ENCODE data around the gene MRPS6.

The MRPS6 gene

DNA sequence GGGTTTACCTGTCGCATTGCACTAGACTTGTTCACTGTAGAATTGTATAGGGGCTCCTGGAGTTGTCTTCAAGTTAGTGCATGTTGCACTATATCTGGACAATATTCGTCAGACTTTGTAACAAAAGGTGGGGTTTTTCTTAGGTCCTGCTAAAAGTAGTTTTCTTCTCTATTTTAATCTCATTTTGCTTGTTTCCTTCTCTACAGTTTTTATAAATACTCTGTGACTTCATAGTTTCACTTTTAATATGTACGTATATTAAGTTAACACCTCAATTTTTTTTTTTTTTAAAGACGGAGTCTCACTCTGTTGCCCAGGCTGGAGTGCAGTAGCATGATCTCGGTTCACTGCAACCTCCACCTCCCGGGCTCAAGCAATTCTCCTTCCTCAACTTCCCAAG is 26.5 kb upstream of the MRPS6 start:
- no peak overlapping the region for H3K4me2 ChIP-seq (ENCODE audit: insufficient read depth, low read length)

DNA sequence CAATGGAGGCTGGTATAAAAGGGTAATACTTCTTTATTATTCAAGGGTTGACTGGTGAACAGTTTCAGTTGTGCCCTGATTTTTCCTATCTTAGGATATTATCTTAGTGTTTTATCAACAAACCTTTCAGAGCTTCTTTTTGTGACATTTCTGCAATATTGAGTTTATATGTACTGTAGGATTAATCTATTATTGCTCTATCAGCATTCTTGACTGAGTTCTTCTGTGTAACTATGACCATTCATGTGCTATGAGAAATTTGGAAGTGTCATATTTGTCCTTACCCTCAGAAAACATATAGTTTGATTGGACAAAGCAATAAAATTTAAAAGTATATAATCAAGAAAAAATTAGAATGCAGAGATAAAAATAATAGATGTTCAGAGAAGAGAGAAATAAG is 25.5 kb upstream of the MRPS6 start:
- Histone ChIP-seq H3K4me2 (ENCODE audit: insufficient read depth, low read length) (no peak overlapping the region), H3K27me3 (ENCODE audit: insufficient read depth, low read length, poor library complexity) (no peaks in the 10 kb centered on the region), H4K20me1 (ENCODE audit: insufficient read depth, low read length) (no peaks in the 10 kb centered on the region), H3K9me3 (ENCODE audit: insufficient read depth, low read length, severe bottlenecking) (no peaks in the 10 kb centered on the region), H3K36me3 (ENCODE audit: insufficient read depth, low read length) (no peaks in the 10 kb centered on the region), H3K4me1 (ENCODE audit: insufficient read depth, low read length) (no peaks in the 10 kb centered on the region), H3K9ac (ENCODE audit: low read depth, low read length) (no peak overlapping the region), H2AFZ (ENCODE audit: low read depth, low read length) (no peak overlapping the region), H3K79me2 (ENCODE audit: insufficient read depth, low read length) (no peaks in the 10 kb centered on the region), H3K4me3 (ENCODE audit: low read depth in 1 of 2, low read length in 2 of 2) (no peak overlapping the region), H3K27ac (ENCODE audit: low read length) (no peak overlapping the region)
- TF ChIP-seq, protein P1, sequence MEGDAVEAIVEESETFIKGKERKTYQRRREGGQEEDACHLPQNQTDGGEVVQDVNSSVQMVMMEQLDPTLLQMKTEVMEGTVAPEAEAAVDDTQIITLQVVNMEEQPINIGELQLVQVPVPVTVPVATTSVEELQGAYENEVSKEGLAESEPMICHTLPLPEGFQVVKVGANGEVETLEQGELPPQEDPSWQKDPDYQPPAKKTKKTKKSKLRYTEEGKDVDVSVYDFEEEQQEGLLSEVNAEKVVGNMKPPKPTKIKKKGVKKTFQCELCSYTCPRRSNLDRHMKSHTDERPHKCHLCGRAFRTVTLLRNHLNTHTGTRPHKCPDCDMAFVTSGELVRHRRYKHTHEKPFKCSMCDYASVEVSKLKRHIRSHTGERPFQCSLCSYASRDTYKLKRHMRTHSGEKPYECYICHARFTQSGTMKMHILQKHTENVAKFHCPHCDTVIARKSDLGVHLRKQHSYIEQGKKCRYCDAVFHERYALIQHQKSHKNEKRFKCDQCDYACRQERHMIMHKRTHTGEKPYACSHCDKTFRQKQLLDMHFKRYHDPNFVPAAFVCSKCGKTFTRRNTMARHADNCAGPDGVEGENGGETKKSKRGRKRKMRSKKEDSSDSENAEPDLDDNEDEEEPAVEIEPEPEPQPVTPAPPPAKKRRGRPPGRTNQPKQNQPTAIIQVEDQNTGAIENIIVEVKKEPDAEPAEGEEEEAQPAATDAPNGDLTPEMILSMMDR (IDR thresholded peaks at IDR 0.05; ENCODE audit: borderline replicate concordance, extremely low read depth, low read length, poor library complexity, severe bottlenecking), result no peak
- no peak for TF ChIP-seq EZH2 (IDR thresholded peaks at IDR 0.05; ENCODE audit: borderline replicate concordance, low read depth, low read length, severe bottlenecking)
- no peak for ATAC-seq (ENCODE audit: insufficient read depth, low read depth)
- no peak for DNase-seq

More for the DNA sequence above, 26.5 kb upstream of the MRPS6 start:
- Histone ChIP-seq H3K4me1 (ENCODE audit: insufficient read depth, low read length) (no peaks in the 10 kb centered on the region), H3K4me3 (ENCODE audit: low read depth in 1 of 2, low read length in 2 of 2) (no peak overlapping the region), H2AFZ (ENCODE audit: low read depth, low read length) (no peak overlapping the region), H3K9me3 (ENCODE audit: insufficient read depth, low read length, severe bottlenecking) (no peaks in the 10 kb centered on the region), H3K27ac (ENCODE audit: low read length) (no peak overlapping the region), H3K36me3 (ENCODE audit: insufficient read depth, low read length) (no peaks in the 10 kb centered on the region), H3K27me3 (ENCODE audit: insufficient read depth, low read length, poor library complexity) (no peaks in the 10 kb centered on the region), H3K9ac (ENCODE audit: low read depth, low read length) (no peak overlapping the region), H3K79me2 (ENCODE audit: insufficient read depth, low read length) (no peaks in the 10 kb centered on the region), H4K20me1 (ENCODE audit: insufficient read depth, low read length) (no peaks in the 10 kb centered on the region)
- TF ChIP-seq, protein P1 (IDR thresholded peaks at IDR 0.05; ENCODE audit: borderline replicate concordance, extremely low read depth, low read length, poor library complexity, severe bottlenecking), result no peak
- no peak for TF ChIP-seq EZH2 (IDR thresholded peaks at IDR 0.05; ENCODE audit: borderline replicate concordance, low read depth, low read length, severe bottlenecking)
- ATAC-seq (ENCODE audit: insufficient read depth, low read depth) (no peak), DNase-seq (no peak)

DNA sequence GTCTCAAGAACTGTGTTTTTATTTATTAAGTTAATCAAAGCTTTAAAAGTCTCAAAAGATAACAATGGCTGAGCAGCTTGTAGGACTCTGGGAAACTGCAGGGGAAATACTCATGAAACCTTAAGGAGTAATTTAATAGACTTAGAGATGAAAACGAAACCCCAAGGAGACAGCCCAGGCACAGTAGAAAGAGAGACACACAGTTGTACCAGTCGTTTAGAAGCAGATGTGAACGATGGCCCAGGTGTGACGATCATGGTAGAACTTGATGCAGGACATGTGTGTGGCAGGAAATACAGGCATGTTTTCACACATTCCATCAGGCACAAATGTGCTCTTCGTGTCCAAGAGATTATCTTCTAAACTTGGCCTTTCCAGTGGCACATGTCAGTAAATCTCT is 21.2 kb upstream of the MRPS6 start:
- no peaks in the 10 kb centered on the region for H3K27me3 ChIP-seq (ENCODE audit: insufficient read depth, low read length, poor library complexity)
- no peaks in the 10 kb centered on the region for H3K79me2 ChIP-seq (ENCODE audit: insufficient read depth, low read length)
- H3K4me2 ChIP-seq (ENCODE audit: insufficient read depth, low read length), result no peak overlapping the region
- TF ChIP-seq, protein P1 (IDR thresholded peaks at IDR 0.05; ENCODE audit: borderline replicate concordance, extremely low read depth, low read length, poor library complexity, severe bottlenecking), result no peak
- no peak for TF ChIP-seq EZH2 (IDR thresholded peaks at IDR 0.05; ENCODE audit: borderline replicate concordance, low read depth, low read length, severe bottlenecking)
- no peak; the same call in 2 of the 3 replicates for ATAC-seq (ENCODE audit: insufficient read depth, low read depth)
- peak overlapping the region; percentile 38; the same call in 1 of the 2 replicates for H2AFZ ChIP-seq (ENCODE audit: low read depth, low read length)
- H4K20me1 ChIP-seq (ENCODE audit: insufficient read depth, low read length), result no peaks in the 10 kb centered on the region
- no peak overlapping the region for H3K4me3 ChIP-seq (ENCODE audit: low read depth in 1 of 2, low read length in 2 of 2)
- H3K9me3 ChIP-seq (ENCODE audit: insufficient read depth, low read length, severe bottlenecking), result no peaks in the 10 kb centered on the region
- no peak for DNase-seq
- H3K36me3 ChIP-seq (ENCODE audit: insufficient read depth, low read length), result no peaks in the 10 kb centered on the region
- H3K4me1 ChIP-seq (ENCODE audit: insufficient read depth, low read length), result no peaks in the 10 kb centered on the region
- H3K27ac ChIP-seq (ENCODE audit: low read length), result no peak overlapping the region
- no peak overlapping the region for H3K9ac ChIP-seq (ENCODE audit: low read depth, low read length)

DNA sequence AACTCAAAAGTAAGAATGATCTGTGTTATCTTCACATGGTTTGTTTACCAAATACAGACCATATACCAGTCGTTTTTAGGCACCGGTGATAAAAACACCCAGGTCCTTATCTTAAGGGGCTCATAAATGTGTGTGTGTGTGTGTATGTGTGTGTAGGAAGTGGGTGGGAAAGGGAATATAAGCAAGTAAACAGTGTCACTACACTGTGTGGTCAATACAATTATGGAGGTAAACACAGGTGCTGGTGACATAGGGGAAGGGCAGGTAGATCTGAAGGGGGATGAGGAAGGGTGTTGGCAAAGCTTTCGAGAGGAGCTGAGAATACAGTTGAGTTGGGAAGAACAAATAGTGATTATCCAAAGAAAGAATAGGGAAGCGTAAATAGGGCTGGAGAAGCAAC is 19.1 kb upstream of the MRPS6 start:
- Histone ChIP-seq H3K27me3 (ENCODE audit: insufficient read depth, low read length, poor library complexity) (no peaks in the 10 kb centered on the region), H3K36me3 (ENCODE audit: insufficient read depth, low read length) (no peaks in the 10 kb centered on the region), H3K4me1 (ENCODE audit: insufficient read depth, low read length) (no peaks in the 10 kb centered on the region), H3K79me2 (ENCODE audit: insufficient read depth, low read length) (no peaks in the 10 kb centered on the region), H3K9me3 (ENCODE audit: insufficient read depth, low read length, severe bottlenecking) (no peaks in the 10 kb centered on the region), H3K4me3 (ENCODE audit: low read depth in 1 of 2, low read length in 2 of 2) (no peak overlapping the region), H3K4me2 (ENCODE audit: insufficient read depth, low read length) (no peak overlapping the region), H4K20me1 (ENCODE audit: insufficient read depth, low read length) (no peaks in the 10 kb centered on the region), H2AFZ (ENCODE audit: low read depth, low read length) (no peak overlapping the region), H3K9ac (ENCODE audit: low read depth, low read length) (no peak overlapping the region), H3K27ac (ENCODE audit: low read length) (no peak overlapping the region)
- TF ChIP-seq EZH2 (IDR thresholded peaks at IDR 0.05; ENCODE audit: borderline replicate concordance, low read depth, low read length, severe bottlenecking), result no peak
- TF ChIP-seq, protein P1 (IDR thresholded peaks at IDR 0.05; ENCODE audit: borderline replicate concordance, extremely low read depth, low read length, poor library complexity, severe bottlenecking), result no peak
- DNase-seq (no peak), ATAC-seq (ENCODE audit: insufficient read depth, low read depth) (no peak)
